ENCODE results near the gene USP44. TPM values are rescaled to one million over a fixed set of nuclear protein-coding genes. Genes with fewer than 3 reads are reported as not detected.

The USP44 gene
- total and polyA plus RNA-seq, 11 donors: 0.09 to 1.2 (median 0.33) TPM; not detected in 3

DNA sequence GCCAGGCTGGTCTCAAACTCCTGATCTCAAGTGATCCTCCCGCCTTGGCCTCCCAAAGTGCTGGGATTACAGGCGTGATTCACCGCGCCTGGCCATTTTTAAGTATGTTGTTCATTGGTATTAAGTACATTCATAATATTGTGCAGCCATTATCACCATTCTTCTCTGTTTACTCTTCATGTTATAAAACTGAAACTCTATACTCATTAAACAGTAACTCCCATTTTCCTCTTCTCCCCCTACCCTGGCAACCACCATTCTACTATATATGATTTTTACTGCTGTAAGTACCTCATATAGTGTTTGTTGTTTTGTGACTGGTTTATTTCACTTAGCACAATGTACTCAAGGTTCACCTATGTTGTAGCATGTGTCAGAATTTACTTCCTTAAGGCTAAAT lies 54.2 kb downstream of the USP44 start:
- no peak for TF ChIP-seq POLR2A (IDR thresholded peaks at IDR 0.05)
- TF ChIP-seq, protein P1, sequence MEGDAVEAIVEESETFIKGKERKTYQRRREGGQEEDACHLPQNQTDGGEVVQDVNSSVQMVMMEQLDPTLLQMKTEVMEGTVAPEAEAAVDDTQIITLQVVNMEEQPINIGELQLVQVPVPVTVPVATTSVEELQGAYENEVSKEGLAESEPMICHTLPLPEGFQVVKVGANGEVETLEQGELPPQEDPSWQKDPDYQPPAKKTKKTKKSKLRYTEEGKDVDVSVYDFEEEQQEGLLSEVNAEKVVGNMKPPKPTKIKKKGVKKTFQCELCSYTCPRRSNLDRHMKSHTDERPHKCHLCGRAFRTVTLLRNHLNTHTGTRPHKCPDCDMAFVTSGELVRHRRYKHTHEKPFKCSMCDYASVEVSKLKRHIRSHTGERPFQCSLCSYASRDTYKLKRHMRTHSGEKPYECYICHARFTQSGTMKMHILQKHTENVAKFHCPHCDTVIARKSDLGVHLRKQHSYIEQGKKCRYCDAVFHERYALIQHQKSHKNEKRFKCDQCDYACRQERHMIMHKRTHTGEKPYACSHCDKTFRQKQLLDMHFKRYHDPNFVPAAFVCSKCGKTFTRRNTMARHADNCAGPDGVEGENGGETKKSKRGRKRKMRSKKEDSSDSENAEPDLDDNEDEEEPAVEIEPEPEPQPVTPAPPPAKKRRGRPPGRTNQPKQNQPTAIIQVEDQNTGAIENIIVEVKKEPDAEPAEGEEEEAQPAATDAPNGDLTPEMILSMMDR (IDR thresholded peaks at IDR 0.05): no peak
- H3K27ac ChIP-seq: no peak overlapping the region
- H3K4me3 ChIP-seq: no peak overlapping the region
- H3K9me3 ChIP-seq: peaks cover 0 to 6% (median 0%) of the 10 kb centered on the region in 12 donors
- DNase-seq (no peak), ATAC-seq (no peak)
- H3K4me1 ChIP-seq: no peaks in the 10 kb centered on the region
- 98 to 99% (median 98%) methylated on average over 4 of the region's 4 CpGs for WGBS, 4 donors
- no peaks in the 10 kb centered on the region for H3K27me3 ChIP-seq
- intact Hi-C loops (cut with DNase I): no loop called here
- H3K36me3 ChIP-seq: peaks cover 3 to 98% (median 81%) of the 10 kb centered on the region in 9 donors

DNA sequence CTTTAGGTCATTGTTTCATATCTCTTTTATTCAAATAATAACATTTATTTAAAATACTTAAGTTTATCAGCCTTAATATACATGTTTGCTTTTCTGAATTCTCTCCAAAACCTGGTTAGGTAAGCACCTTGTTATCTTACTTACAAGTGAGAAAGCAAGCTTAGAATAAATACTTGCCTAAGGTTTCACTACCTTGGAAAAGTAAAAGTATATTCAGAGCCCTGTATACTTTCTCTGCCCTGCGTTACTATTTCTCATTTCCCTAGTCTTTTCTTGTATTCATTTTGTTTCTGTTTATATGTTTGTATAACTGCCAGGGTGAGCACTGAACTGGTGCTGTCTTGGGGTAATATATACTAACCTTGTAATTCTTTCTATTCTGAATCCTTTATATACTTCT lies 55.8 kb downstream of the USP44 start:
- no peaks in the 10 kb centered on the region for H3K4me1 ChIP-seq
- ATAC-seq: no peak
- H3K4me3 ChIP-seq: no peak overlapping the region
- peaks cover 3 to 98% (median 67%) of the 10 kb centered on the region in 9 donors for H3K36me3 ChIP-seq
- intact Hi-C loops (cut with DNase I): no loop called here
- TF ChIP-seq POLR2A (IDR thresholded peaks at IDR 0.05): no peak
- TF ChIP-seq, protein P1 (IDR thresholded peaks at IDR 0.05): no peak
- DNase-seq: no peak
- H3K27ac ChIP-seq: no peak overlapping the region
- H3K9me3 ChIP-seq: peaks cover 0 to 6% (median 0%) of the 10 kb centered on the region in 12 donors
- 92 to 96% (median 94%) methylated on average over 1 of the region's 1 CpG for WGBS, 4 donors
- H3K27me3 ChIP-seq: no peaks in the 10 kb centered on the region

DNA sequence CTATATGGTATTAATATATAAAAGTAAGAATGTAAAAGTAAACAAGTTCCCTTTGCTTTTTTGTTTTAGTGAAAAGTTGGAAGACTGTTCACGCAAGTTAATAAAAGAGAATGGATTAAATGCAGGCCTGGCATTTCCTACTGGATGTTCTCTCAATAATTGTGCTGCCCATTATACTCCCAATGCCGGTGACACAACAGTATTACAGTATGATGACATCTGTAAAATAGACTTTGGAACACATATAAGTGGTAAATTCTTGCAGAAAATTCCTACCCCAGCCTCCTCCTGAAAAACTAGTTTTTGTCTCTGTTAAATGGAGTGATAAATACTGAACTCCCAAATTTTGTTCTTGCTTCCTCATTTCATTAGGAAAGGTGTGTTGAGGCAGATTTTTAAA lies 56.4 kb downstream of the USP44 start:
- H3K4me3 ChIP-seq: no peak overlapping the region
- H3K4me1 ChIP-seq: no peaks in the 10 kb centered on the region
- no peak for ATAC-seq
- no peak overlapping the region for H3K27ac ChIP-seq
- peaks cover 0 to 6% (median 0%) of the 10 kb centered on the region in 12 donors for H3K9me3 ChIP-seq
- H3K27me3 ChIP-seq: no peaks in the 10 kb centered on the region
- peaks cover 3 to 98% (median 64%) of the 10 kb centered on the region in 9 donors for H3K36me3 ChIP-seq
- 95 to 99% (median 96%) methylated on average over 2 of the region's 2 CpGs for WGBS, 4 donors
- TF ChIP-seq POLR2A (IDR thresholded peaks at IDR 0.05): no peak
- TF ChIP-seq, protein P1 (IDR thresholded peaks at IDR 0.05): no peak
- DNase-seq: no peak
- intact Hi-C loops (cut with DNase I): no loop called here

DNA sequence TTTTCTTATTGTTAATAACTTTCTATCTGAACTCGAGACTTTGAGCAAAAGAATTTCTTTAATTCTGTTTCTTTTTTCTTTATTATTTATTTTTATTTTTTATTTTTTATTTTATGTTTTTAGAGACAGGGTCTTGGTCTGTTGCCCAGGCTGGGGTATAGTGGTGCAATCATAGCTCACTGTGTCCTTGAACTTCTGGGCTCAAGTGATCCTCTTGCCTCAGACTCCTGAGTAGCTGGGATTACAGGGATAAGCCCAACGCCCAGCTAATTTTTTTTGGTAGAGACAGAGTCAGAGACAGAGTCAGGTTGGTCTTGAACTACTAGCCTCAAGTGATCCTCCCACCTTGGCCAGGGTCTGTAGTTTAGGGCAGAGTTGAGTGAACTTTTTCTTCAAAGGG lies 58.8 kb downstream of the USP44 start:
- DNase-seq: no peak
- TF ChIP-seq, protein P1 (IDR thresholded peaks at IDR 0.05): no peak
- TF ChIP-seq POLR2A (IDR thresholded peaks at IDR 0.05): no peak
- Histone ChIP-seq H3K4me3 (no peak overlapping the region), H3K36me3 (peaks cover 0 to 98% (median 59%) of the 10 kb centered on the region in 9 donors), H3K27me3 (no peaks in the 10 kb centered on the region), H3K4me1 (no peaks in the 10 kb centered on the region), H3K9me3 (no peaks in the 10 kb centered on the region), H3K27ac (no peak overlapping the region)
- WGBS, 4 donors: 92 to 98% (median 95%) methylated on average over 2 of the region's 2 CpGs
- intact Hi-C loops (cut with DNase I): no loop called here
- ATAC-seq: no peak

Measured in heart left ventricle (tissue), 16 donors.